Esophagus (tissue), 2 donors: ENCODE measurements around the gene ZNF619. TPM values are rescaled to one million over a fixed set of nuclear protein-coding genes. Genes with fewer than 3 reads are reported as not detected.

Experiments
- H3K27ac ChIP-seq, 2 donors: one replicate each; pipeline ENCODE4 v1.5.1; 2013; ENCODE audit warnings: low read depth in 2 of 2, mild to moderate bottlenecking in 2 of 2, inconsistent platforms in 1 of 2, low read length in 1 of 2, moderate library complexity in 1 of 2
- H3K27me3 ChIP-seq, 2 donors: one replicate each; pipeline ENCODE4 v1.6.1; 2013; ENCODE audit warnings: low read length in 2 of 2, control low read depth in 1 of 2, mild to moderate bottlenecking in 1 of 2; ENCODE audit not compliant: insufficient read depth in 2 of 2, control insufficient read depth in 1 of 2
- H3K36me3 ChIP-seq, 2 donors: one replicate each; pipeline ENCODE4 v1.6.1; 2013; ENCODE audit warnings: low read length in 1 of 2; ENCODE audit not compliant: control insufficient read depth in 2 of 2, insufficient read depth in 2 of 2
- H3K4me1 ChIP-seq, 2 donors: one replicate each; pipeline ENCODE4 v1.6.1; 2013; ENCODE audit warnings: low read length in 1 of 2; ENCODE audit not compliant: control insufficient read depth in 2 of 2, insufficient read depth in 2 of 2
- H3K4me3 ChIP-seq, 2 donors: one replicate each; pipeline ENCODE4 v1.5.1; 2013; ENCODE audit warnings: low read length in 2 of 2, mild to moderate bottlenecking in 2 of 2, low read depth in 1 of 2, moderate library complexity in 1 of 2
- H3K9me3 ChIP-seq, 2 donors: one replicate each; pipeline ENCODE4 v1.6.1; 2013; ENCODE audit warnings: mild to moderate bottlenecking in 2 of 2, low read depth in 1 of 2, low read length in 1 of 2, moderate library complexity in 1 of 2; ENCODE audit not compliant: control insufficient read depth in 2 of 2, insufficient read depth in 1 of 2
- WGBS, 2 donors: extraction: QIAGEN DNeasy Blood & Tissue Kit; methylation state at CpG; one replicate each; pipeline ENCODE4 v1.1.7; 2013; 5-methylcytosine and 5-hydroxymethylcytosine counted together
- polyA plus RNA-seq, 2 donors: library from polyadenylated mRNA; stranded (reverse); fragments of 200-250 nt; gene quantifications; one replicate each; pipeline ENCODE4 v1.2.3, GENCODE V29; 2013
- donor health status: healthy with polysubstance abuse.
- donor health status: Bipolar disorder and iron deficiency.

The ZNF619 gene
- polyA plus RNA-seq = 1 to 10 TPM in 1 of 2 donors, under 1 TPM in 1; 0.84 to 1.1 TPM

- Histone ChIP-seq H3K36me3 (peaks cover 0 to 2% of the 10 kb centered on the region in 2 donors), H3K4me3 (peak within 1 kb of the TSS; percentile 66 to 74), H3K27ac (peak within 1 kb of the TSS; percentile 44 to 62), H3K4me1 (no peaks in the 10 kb centered on the region), H3K27me3 (no peaks in the 10 kb centered on the region), H3K9me3 (no peaks in the 10 kb centered on the region)
- WGBS, 2 donors = 7 to 10% methylated on average over 40 to 48 of the region's 48 CpGs
These were observed at the start of gene ZNF619 for GRCh38 chr3:40476478-40477470. TSS of gene ZNF619 (plus strand) at chr3:40477122. CDS start at chr3:40477980, 858 bp downstream.

GRCh38 chr3:40432793-40433192 lies 44.1 kb upstream of the ZNF619 start:
- Histone ChIP-seq H3K9me3 (no peaks in the 10 kb centered on the region), H3K36me3 (no peaks in the 10 kb centered on the region), H3K27ac (no peak overlapping the region), H3K4me3 (no peak overlapping the region), H3K4me1 (no peaks in the 10 kb centered on the region), H3K27me3 (no peaks in the 10 kb centered on the region)
- 78 to 79% methylated on average over 2 of the region's 2 CpGs for WGBS, 2 donors

GRCh38 chr3:40437889-40438288 lies 39.0 kb upstream of the ZNF619 start:
- H3K27me3 ChIP-seq = no peaks in the 10 kb centered on the region

GRCh38 chr3:40445062-40445461 lies 31.9 kb upstream of the ZNF619 start:
- Histone ChIP-seq H3K4me3 (no peak overlapping the region), H3K4me1 (no peaks in the 10 kb centered on the region), H3K36me3 (no peaks in the 10 kb centered on the region), H3K27me3 (no peaks in the 10 kb centered on the region), H3K9me3 (no peaks in the 10 kb centered on the region), H3K27ac (no peak overlapping the region)
- 90 to 93% methylated on average over 9 of the region's 9 CpGs for WGBS, 2 donors

More at GRCh38 chr3:40437889-40438288, 39.0 kb upstream of the ZNF619 start:
- 78 to 79% methylated on average over 5 of the region's 5 CpGs for WGBS, 2 donors
- Histone ChIP-seq H3K4me3 (no peak overlapping the region), H3K9me3 (no peaks in the 10 kb centered on the region), H3K4me1 (no peaks in the 10 kb centered on the region), H3K27ac (no peak overlapping the region), H3K36me3 (no peaks in the 10 kb centered on the region)

GRCh38 chr3:40445880-40446279 lies 31.0 kb upstream of the ZNF619 start:
- H3K4me1 ChIP-seq = no peaks in the 10 kb centered on the region
- H3K9me3 ChIP-seq = no peaks in the 10 kb centered on the region
- H3K27me3 ChIP-seq = no peaks in the 10 kb centered on the region
- no peaks in the 10 kb centered on the region for H3K36me3 ChIP-seq
- H3K4me3 ChIP-seq = no peak overlapping the region
- H3K27ac ChIP-seq = no peak overlapping the region
- 78% methylated on average over 4 of the region's 4 CpGs for WGBS, 2 donors

GRCh38 chr3:40450438-40450837 lies 26.5 kb upstream of the ZNF619 start:
- Histone ChIP-seq H3K27ac (no peak overlapping the region), H3K4me3 (no peak overlapping the region), H3K4me1 (no peaks in the 10 kb centered on the region), H3K36me3 (no peaks in the 10 kb centered on the region), H3K27me3 (no peaks in the 10 kb centered on the region), H3K9me3 (no peaks in the 10 kb centered on the region)
- 84% methylated on average over 2 of the region's 2 CpGs for WGBS, 2 donors

- H3K4me1 ChIP-seq = peaks cover 0 to 3% of the 10 kb centered on the region in 2 donors
- no peaks in the 10 kb centered on the region for H3K36me3 ChIP-seq
- H3K9me3 ChIP-seq = no peaks in the 10 kb centered on the region
- H3K27ac ChIP-seq = no peak overlapping the region
- H3K4me3 ChIP-seq = no peak overlapping the region
- no peaks in the 10 kb centered on the region for H3K27me3 ChIP-seq
These were observed 25.4 kb upstream of the ZNF619 start for GRCh38 chr3:40451551-40451950.

- 83 to 91% methylated on average over 1 of the region's 1 CpG for WGBS, 2 donors
- peak overlapping the region in 1 of 2 donors; percentile 100 for H3K27ac ChIP-seq
- peak overlapping the region in 1 of 2 donors; percentile 69 for H3K4me3 ChIP-seq
- no peaks in the 10 kb centered on the region for H3K9me3 ChIP-seq
- H3K36me3 ChIP-seq = no peaks in the 10 kb centered on the region
- peaks cover 0 to 3% of the 10 kb centered on the region in 2 donors for H3K4me1 ChIP-seq
- H3K27me3 ChIP-seq = no peaks in the 10 kb centered on the region
These were observed 24.9 kb upstream of the ZNF619 start for GRCh38 chr3:40452057-40452456.

GRCh38 chr3:40452562-40452875 lies 24.4 kb upstream of the ZNF619 start:
- Histone ChIP-seq H3K4me1 (peaks cover 0 to 3% of the 10 kb centered on the region in 2 donors), H3K4me3 (peak overlapping the region; percentile 69 to 86), H3K9me3 (no peaks in the 10 kb centered on the region), H3K36me3 (no peaks in the 10 kb centered on the region), H3K27ac (peak overlapping the region; percentile 94 to 100), H3K27me3 (no peaks in the 10 kb centered on the region)
- WGBS, 2 donors = 1 to 2% methylated on average over 7 of the region's 7 CpGs
